Measurements from ENCODE around the gene ARFGAP2.
"Not testable (repeated sequence)": the region's sequence is repeated elsewhere in the genome, so short reads cannot be mapped to it uniquely, and the experiment has no call there.

The ARFGAP2 gene

GRCh38 chr11:47176328-47177228 lies at the start of gene ARFGAP2:
Gene ARFGAP2, minus strand, starts transcription at chr11:47176879. Its CDS starts 26 bp downstream, at chr11:47176853.
- DNase-seq: peak; percentile 97

- DNase-seq: no peak
Observed at GRCh38 chr11:47225552-47226400, 49.1 kb upstream of the ARFGAP2 start.

- no peak for DNase-seq
Observed at GRCh38 chr11:47222696-47223095, 46.0 kb upstream of the ARFGAP2 start.

GRCh38 chr11:47220401-47220821 lies 43.7 kb upstream of the ARFGAP2 start:
- no peak for DNase-seq

- DNase-seq: peak; percentile 6
Observed at GRCh38 chr11:47216121-47216798, 39.6 kb upstream of the ARFGAP2 start.

GRCh38 chr11:47215366-47215910 lies 38.8 kb upstream of the ARFGAP2 start:
- no peak for DNase-seq

GRCh38 chr11:47213950-47214565 lies 37.4 kb upstream of the ARFGAP2 start:
- DNase-seq: peak; percentile 83

- no peak for DNase-seq
Observed at GRCh38 chr11:47212938-47213337, 36.3 kb upstream of the ARFGAP2 start.

- DNase-seq: no peak
Observed at GRCh38 chr11:47208628-47209027, 31.9 kb upstream of the ARFGAP2 start.

GRCh38 chr11:47208008-47208552 lies 31.4 kb upstream of the ARFGAP2 start:
- DNase-seq: not testable (repeated sequence)

- no peak for DNase-seq
Observed at GRCh38 chr11:47207459-47207858, 30.8 kb upstream of the ARFGAP2 start.

- not testable (repeated sequence) for DNase-seq
Observed at GRCh38 chr11:47206577-47206976, 29.9 kb upstream of the ARFGAP2 start.

- no peak for DNase-seq
Observed at GRCh38 chr11:47204637-47204989, 27.9 kb upstream of the ARFGAP2 start.

GRCh38 chr11:47202576-47202975 lies 25.9 kb upstream of the ARFGAP2 start:
- DNase-seq: no peak

GRCh38 chr11:47201015-47201414 lies 24.3 kb upstream of the ARFGAP2 start:
- no peak for DNase-seq

- DNase-seq: not testable (repeated sequence)
Observed at GRCh38 chr11:47198161-47198560, 21.5 kb upstream of the ARFGAP2 start.

GRCh38 chr11:47192111-47192510 lies 15.4 kb upstream of the ARFGAP2 start:
- DNase-seq: no peak

GRCh38 chr11:47191137-47191536 lies 14.5 kb upstream of the ARFGAP2 start:
- DNase-seq: not testable (repeated sequence)

GRCh38 chr11:47189100-47189834 lies 12.6 kb upstream of the ARFGAP2 start:
- DNase-seq: no peak

- DNase-seq: no peak
Observed at GRCh38 chr11:47188259-47188658, 11.6 kb upstream of the ARFGAP2 start.

GRCh38 chr11:47187723-47188122 lies 11.0 kb upstream of the ARFGAP2 start:
- DNase-seq: no peak
